Esophagus (tissue), 2 donors: ENCODE data around the gene PTK6. TPM values are rescaled to one million over a fixed set of nuclear protein-coding genes. Genes with fewer than 3 reads are reported as not detected.
A peak's percentile ranks its signal among the peaks of the same experiment; 100 is the strongest.

Source experiments
- H3K27ac ChIP-seq, 2 donors: one replicate each; pipeline ENCODE4 v1.5.1; 2013; ENCODE audit warnings: low read depth in 2 of 2, mild to moderate bottlenecking in 2 of 2, inconsistent platforms in 1 of 2, low read length in 1 of 2, moderate library complexity in 1 of 2
- H3K27me3 ChIP-seq, 2 donors: one replicate each; pipeline ENCODE4 v1.6.1; 2013; ENCODE audit warnings: low read length in 2 of 2, control low read depth in 1 of 2, mild to moderate bottlenecking in 1 of 2; ENCODE audit not compliant: insufficient read depth in 2 of 2, control insufficient read depth in 1 of 2
- H3K36me3 ChIP-seq, 2 donors: one replicate each; pipeline ENCODE4 v1.6.1; 2013; ENCODE audit warnings: low read length in 1 of 2; ENCODE audit not compliant: control insufficient read depth in 2 of 2, insufficient read depth in 2 of 2
- H3K4me1 ChIP-seq, 2 donors: one replicate each; pipeline ENCODE4 v1.6.1; 2013; ENCODE audit warnings: low read length in 1 of 2; ENCODE audit not compliant: control insufficient read depth in 2 of 2, insufficient read depth in 2 of 2
- H3K4me3 ChIP-seq, 2 donors: one replicate each; pipeline ENCODE4 v1.5.1; 2013; ENCODE audit warnings: low read length in 2 of 2, mild to moderate bottlenecking in 2 of 2, low read depth in 1 of 2, moderate library complexity in 1 of 2
- H3K9me3 ChIP-seq, 2 donors: one replicate each; pipeline ENCODE4 v1.6.1; 2013; ENCODE audit warnings: mild to moderate bottlenecking in 2 of 2, low read depth in 1 of 2, low read length in 1 of 2, moderate library complexity in 1 of 2; ENCODE audit not compliant: control insufficient read depth in 2 of 2, insufficient read depth in 1 of 2
- WGBS, 2 donors: extraction: QIAGEN DNeasy Blood & Tissue Kit; methylation state at CpG; one replicate each; pipeline ENCODE4 v1.1.7; 2013; 5-methylcytosine and 5-hydroxymethylcytosine counted together
- polyA plus RNA-seq, 2 donors: library from polyadenylated mRNA; stranded (reverse); fragments of 200-250 nt; gene quantifications; one replicate each; pipeline ENCODE4 v1.2.3, GENCODE V29; 2013
- donor health status: healthy with polysubstance abuse.
- donor health status: Bipolar disorder and iron deficiency.

The PTK6 gene
- polyA plus RNA-seq, 2 donors, result 80.1 to 81.6 TPM

GRCh38 chr20:63522091-63522868 is 14.9 kb downstream of the PTK6 start:
- Histone ChIP-seq H3K36me3 (peaks cover 0 to 19% of the 10 kb centered on the region in 2 donors), H3K27me3 (no peaks in the 10 kb centered on the region), H3K4me1 (peaks cover 0 to 17% of the 10 kb centered on the region in 2 donors), H3K27ac (peak overlapping the region; percentile 73 to 85), H3K9me3 (peaks cover 0 to 6% of the 10 kb centered on the region in 2 donors), H3K4me3 (peak overlapping the region; percentile 51 to 75)
- WGBS, 2 donors, result 60 to 72% methylated on average over 13 of the region's 13 CpGs

DNA sequence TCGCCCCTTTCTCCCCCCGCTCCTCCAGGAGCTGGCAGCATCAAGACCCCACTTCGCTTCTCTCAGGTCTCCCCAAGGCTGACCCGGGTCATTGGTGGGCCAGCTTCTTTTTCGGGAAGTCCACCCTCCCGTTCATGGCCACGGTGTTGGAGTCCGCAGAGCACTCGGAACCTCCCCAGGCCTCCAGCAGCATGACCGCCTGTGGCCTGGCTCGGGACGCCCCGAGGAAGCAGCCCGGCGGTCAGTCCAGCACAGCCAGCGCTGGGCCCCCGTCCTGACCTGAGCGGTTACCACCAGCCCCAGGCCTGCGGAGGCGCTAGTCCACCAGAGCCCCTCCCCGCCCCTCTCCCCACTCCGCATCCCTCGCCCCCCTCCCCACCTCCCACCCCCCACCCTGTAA is 15.6 kb downstream of the PTK6 start:
- H3K4me1 ChIP-seq, result peaks cover 0 to 17% of the 10 kb centered on the region in 2 donors
- H3K36me3 ChIP-seq, result peaks cover 0 to 19% of the 10 kb centered on the region in 2 donors
- no peaks in the 10 kb centered on the region for H3K27me3 ChIP-seq
- 26 to 41% methylated on average over 21 to 23 of the region's 23 CpGs for WGBS, 2 donors
- peak overlapping the region; percentile 93 to 99 for H3K27ac ChIP-seq
- H3K9me3 ChIP-seq, result peaks cover 0 to 6% of the 10 kb centered on the region in 2 donors
- H3K4me3 ChIP-seq, result peak overlapping the region; percentile 75 to 97

DNA sequence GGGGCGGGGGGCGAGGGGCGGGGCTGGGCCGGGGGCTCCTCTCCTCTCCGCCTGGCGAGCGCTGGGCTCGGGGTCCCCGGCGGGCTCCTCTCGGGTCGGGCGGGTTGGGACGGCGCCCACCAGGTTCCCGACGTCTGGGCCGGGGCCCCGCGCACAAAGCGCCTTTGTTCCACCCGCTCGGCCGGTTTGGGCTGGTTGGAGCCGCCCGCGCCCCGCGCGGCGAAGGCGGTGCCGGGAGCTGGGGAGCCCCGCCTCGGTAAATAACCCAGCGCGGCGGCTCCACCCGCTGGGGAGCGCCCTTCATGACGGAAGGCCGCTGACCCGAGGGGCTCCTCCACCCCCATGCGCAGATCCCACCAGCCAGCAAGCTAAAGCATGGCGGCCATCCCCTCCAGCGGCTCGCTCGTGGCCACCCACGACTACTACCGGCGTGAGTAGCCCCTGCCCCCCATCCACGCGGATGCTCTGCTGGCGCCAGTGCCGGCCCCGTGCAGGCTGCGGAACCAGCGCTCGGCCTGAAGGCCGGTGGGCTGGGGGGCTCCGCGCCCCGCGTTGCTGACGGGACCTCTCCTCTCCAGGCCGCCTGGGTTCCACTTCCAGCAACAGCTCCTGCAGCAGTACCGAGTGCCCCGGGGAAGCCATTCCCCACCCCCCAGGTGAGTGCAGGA is 16.1 kb downstream of the PTK6 start:
- WGBS, 2 donors, result 0 to 1% methylated on average over 54 to 68 of the region's 68 CpGs
- H3K27me3 ChIP-seq, result no peaks in the 10 kb centered on the region
- H3K27ac ChIP-seq, result peak overlapping the region; percentile 93 to 99
- H3K36me3 ChIP-seq, result peaks cover 0 to 19% of the 10 kb centered on the region in 2 donors
- H3K9me3 ChIP-seq, result peaks cover 0 to 6% of the 10 kb centered on the region in 2 donors
- H3K4me3 ChIP-seq, result peak overlapping the region; percentile 75 to 97
- H3K4me1 ChIP-seq, result peaks cover 0 to 17% of the 10 kb centered on the region in 2 donors

DNA sequence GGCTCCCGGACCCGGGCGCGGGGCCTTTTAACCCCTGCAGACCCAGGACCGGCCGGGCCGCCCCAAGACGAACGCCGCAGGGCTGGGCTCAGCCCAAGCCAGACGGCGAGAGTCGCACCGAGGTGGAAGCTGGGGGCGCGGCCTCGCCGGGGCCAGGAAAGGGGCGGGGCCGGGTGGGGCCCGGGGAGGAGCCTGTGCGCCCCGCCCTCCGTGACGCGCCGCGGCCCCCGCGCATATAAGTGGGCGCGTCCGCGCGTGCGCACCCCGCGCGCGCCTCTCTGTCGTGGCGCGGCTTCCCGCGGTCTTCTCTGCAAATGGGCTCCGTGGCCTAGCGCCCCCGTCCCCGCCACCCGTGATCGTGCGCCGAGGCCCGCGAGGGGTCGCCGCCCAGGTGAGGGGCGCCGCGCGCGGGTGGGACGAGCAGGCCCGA is 16.7 kb downstream of the PTK6 start, which contains the start of gene PPDPF:
Gene PPDPF, plus strand, starts transcription at position 262 of the 430 bp plus-strand sequence. CDS start 544 bp downstream, outside the sequence.
- H3K9me3 ChIP-seq, result peaks cover 0 to 6% of the 10 kb centered on the region in 2 donors
- WGBS, 2 donors, result 1% methylated on average over 30 to 64 of the region's 64 CpGs
- no peaks in the 10 kb centered on the region for H3K27me3 ChIP-seq
- peak within 1 kb of the TSS; percentile 93 to 99 for H3K27ac ChIP-seq
- H3K4me1 ChIP-seq, result peaks cover 0 to 17% of the 10 kb centered on the region in 2 donors
- H3K4me3 ChIP-seq, result peak within 1 kb of the TSS; percentile 75 to 97
- H3K36me3 ChIP-seq, result peaks cover 0 to 19% of the 10 kb centered on the region in 2 donors

DNA sequence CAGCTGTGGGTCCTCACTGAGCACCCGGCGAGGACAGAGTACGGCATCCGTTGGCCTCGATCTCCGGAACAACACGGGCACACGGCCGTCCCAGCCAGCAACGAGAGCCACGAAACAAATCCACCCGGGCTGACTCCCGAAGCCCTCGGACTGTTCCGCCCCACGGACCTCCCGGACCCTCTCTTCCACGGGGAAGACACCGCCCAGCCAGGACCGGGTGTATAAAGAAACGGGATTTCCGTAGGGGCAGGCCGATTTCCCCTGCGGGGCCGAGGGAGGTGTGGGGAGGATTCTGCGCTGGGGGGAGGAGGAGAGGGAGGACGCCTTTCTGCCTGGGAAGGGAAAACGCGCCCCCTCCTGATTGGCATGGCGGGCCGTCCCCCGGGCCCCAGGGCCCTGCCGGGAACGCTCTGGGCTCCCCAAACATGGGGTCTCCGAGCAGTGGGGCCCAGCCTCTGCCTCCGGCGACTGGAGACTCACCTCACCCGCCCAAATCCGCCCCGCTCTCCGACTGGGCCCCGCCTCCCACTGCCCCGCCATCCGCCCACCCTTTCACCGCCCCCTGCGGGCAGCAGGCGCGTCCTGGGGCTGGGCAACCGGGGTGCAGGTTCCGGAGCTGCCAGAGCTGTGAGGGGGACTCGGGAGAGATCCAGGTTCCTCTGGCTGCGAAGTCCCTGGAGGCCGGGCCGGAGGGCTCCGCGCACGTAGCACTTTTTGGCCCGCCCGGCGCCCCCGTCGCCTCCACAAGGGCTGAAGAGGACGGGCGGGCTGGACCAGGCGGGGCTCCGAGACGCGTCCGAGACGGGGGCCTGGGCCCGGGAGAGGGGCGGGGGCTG is 17.3 kb downstream of the PTK6 start:
- H3K4me1 ChIP-seq, result peaks cover 0 to 17% of the 10 kb centered on the region in 2 donors
- WGBS, 2 donors, result 1 to 2% methylated on average over 66 to 72 of the region's 72 CpGs
- H3K36me3 ChIP-seq, result peaks cover 0 to 19% of the 10 kb centered on the region in 2 donors
- peak overlapping the region; percentile 81 to 85 for H3K27ac ChIP-seq
- peak overlapping the region; percentile 75 to 97 for H3K4me3 ChIP-seq
- no peaks in the 10 kb centered on the region for H3K27me3 ChIP-seq
- H3K9me3 ChIP-seq, result peaks cover 0 to 6% of the 10 kb centered on the region in 2 donors

GRCh38 chr20:63518946-63519667 is 18.1 kb downstream of the PTK6 start:
- Histone ChIP-seq H3K27ac (no peak overlapping the region), H3K36me3 (peaks cover 0 to 19% of the 10 kb centered on the region in 2 donors), H3K4me1 (peaks cover 0 to 17% of the 10 kb centered on the region in 2 donors), H3K27me3 (no peaks in the 10 kb centered on the region), H3K4me3 (peak overlapping the region; percentile 75 to 97), H3K9me3 (peaks cover 0 to 6% of the 10 kb centered on the region in 2 donors)
- 75 to 76% methylated on average over 32 of the region's 32 CpGs for WGBS, 2 donors

- H3K27ac ChIP-seq, result no peak overlapping the region
- 84 to 88% methylated on average over 20 of the region's 20 CpGs for WGBS, 2 donors
- H3K4me3 ChIP-seq, result no peak overlapping the region
- H3K9me3 ChIP-seq, result peaks cover 0 to 4% of the 10 kb centered on the region in 2 donors
- H3K4me1 ChIP-seq, result peaks cover 0 to 16% of the 10 kb centered on the region in 2 donors
- H3K36me3 ChIP-seq, result peaks cover 0 to 18% of the 10 kb centered on the region in 2 donors
- no peaks in the 10 kb centered on the region for H3K27me3 ChIP-seq
Measured at GRCh38 chr20:63518351-63518861, 18.8 kb downstream of the PTK6 start.

- 90 to 93% methylated on average over 32 of the region's 32 CpGs for WGBS, 2 donors
- H3K36me3 ChIP-seq, result peaks cover 0 to 11% of the 10 kb centered on the region in 2 donors
- H3K27me3 ChIP-seq, result no peaks in the 10 kb centered on the region
- no peak overlapping the region for H3K27ac ChIP-seq
- no peak overlapping the region for H3K4me3 ChIP-seq
- H3K9me3 ChIP-seq, result no peaks in the 10 kb centered on the region
- H3K4me1 ChIP-seq, result peaks cover 0 to 11% of the 10 kb centered on the region in 2 donors
Measured at GRCh38 chr20:63517376-63518309, 19.5 kb downstream of the PTK6 start.
